Measurements from ENCODE around the gene SYN1. TPM values are rescaled to one million over a fixed set of nuclear protein-coding genes. Genes with fewer than 3 reads are reported as not detected.

SYN1 gene
- total RNA-seq, 1 donor from 2014 or later = 14.7 TPM

DNA sequence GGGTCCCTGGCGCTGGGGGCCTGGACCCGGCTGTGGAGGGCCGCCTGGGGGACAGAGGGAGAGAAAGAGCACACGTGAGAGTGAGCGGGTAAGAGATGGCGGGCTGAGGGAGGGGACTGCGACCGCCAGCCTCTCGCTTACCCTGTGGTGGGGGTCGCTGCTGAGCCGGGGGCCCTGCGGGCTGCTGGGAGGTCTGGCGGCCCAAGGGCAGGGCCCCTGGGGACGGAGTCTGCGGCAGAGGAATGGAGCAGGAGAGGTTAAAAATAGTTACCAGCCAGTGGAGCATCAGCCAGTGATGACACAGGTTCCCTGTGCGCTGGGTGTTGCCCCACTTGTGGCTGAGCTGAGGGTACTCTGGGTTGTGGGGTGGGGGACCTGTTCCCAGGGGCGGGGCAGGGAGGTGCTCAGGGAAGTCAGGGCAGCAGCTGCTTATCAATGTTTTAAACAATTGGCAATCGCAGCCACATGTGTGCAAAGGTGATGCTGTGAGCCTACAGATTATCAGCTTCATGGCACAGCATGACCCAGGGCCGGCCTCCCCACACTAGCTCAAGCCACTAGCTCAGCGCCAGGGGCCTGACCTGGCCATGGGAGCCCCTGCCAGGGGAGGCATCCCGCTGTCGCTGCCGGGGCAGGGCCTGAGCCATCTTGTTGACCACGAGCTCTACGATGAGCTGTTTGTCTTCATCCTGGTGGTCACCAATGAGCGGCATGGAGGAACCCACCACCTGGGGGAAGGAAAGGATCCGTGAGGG is 44.9 kb downstream of the SYN1 start:
- DNase-seq (ENCODE audit: low spot score in 2 of 2) (no peak), FAIRE-seq (no peak)

DNA sequence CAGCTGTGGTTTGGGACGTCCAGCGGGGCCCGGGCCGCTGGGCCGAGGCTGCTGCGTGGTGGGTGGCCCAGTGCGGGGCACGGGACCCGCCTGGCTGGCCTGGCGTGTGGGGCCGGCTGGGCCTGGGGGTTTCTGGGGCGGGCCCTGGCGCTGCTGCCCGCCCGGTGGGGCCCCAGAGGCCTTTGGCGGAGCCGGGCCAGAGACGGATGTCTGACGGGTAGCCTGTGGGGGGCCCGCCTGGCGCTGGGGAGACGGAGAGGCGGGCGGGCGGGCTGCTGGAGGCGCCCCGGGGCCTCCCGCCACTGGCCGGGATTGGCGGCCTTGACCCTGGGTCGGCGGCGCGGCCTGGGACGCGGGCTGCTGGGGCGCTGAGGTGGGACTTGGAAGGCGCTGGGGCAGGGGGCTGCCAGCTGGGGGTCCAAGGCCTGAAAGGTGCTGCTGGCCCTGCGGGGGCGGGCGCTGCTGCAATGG is 45.5 kb downstream of the SYN1 start:
- DNase-seq (ENCODE audit: low spot score in 2 of 2) (no peak), FAIRE-seq (no peak)

DNA sequence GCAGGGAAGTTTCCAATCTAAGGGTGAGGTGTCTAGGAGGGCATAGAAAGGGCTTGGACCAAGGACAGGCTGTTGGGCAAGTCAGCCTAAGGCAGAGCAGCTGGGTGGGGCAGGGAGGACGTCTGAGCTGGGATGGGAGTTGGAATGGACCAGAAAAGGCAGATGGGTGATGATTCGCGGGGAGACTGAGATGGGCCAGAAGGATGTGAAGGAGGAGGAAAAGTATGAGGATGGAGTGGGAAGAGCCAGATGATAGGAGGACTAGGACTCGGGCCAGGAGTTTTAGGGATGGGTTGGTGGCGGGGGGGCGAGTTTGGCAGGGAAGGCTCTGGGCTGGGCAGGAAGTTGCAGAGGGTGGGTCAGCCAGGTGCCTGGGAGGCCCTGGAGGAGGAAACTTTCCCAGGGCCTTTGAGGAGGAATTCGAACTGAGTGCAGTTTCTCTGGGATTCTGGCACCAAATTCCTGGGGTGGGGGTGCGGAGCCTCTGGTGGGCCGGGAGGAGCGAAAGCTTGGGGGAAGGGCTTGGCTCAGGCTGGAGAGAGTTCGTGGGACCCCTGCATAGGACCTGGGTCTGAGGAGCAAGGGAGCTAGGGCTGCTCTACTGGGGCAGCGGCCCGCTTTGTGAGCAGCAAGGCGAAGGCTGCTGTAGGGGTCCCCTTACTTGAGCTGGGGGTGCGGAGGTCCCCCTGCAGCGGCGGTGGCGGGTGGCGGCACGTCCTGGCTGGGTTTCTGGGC is 46.1 kb downstream of the SYN1 start:
- no peak for FAIRE-seq
- DNase-seq (ENCODE audit: low spot score in 2 of 2) = no peak

DNA sequence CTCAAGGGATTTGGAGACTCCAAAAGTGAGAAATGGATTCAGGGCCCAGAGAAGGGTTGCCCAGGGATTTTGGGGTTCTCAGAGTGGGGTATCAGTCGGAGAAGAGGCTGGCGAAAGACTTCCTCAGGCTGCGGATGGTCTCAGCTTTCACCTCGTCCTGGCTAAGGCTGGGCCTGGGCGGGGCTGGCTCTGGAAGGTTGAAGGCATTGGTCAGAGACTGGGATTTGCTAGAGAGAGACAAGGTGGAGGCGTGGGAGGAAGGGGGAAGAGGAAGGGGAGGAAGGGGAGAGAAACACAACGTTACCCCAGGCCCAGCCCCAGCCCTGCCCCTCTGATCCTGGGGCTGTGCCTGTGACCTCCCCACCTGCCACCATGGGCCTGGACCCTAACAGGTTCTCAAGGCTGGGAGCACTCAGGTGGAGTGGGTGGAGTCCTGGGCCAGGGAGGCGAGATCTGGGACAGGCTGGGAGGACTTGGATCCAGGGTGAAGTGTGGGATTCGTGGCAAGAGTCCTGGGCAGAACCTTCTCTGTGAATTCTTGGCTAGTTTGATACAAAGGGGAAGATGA is 46.8 kb downstream of the SYN1 start:
- DNase-seq (ENCODE audit: low spot score in 2 of 2) (no peak), FAIRE-seq (no peak)

DNA sequence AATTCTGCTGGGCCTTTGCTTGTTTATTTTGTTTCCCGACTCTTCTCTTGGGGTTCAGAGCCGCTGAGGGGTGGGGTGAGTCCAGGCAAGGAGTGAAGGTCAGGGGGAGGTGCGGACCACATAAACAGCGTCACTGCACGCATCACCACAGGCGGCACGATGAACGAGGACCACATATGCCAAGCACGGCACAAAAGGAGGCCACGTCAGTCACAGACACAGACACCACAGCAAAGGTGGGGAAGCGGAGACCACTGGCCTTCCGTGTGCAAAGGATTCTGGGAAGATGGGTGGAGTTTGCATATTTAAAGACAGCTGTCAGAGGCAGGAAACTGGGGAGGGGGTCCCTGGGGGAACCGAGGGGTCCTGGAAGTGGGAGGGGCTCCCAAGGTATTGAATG is 47.8 kb downstream of the SYN1 start:
- DNase-seq (ENCODE audit: low spot score in 2 of 2) = no peak
- no peak for FAIRE-seq

DNA sequence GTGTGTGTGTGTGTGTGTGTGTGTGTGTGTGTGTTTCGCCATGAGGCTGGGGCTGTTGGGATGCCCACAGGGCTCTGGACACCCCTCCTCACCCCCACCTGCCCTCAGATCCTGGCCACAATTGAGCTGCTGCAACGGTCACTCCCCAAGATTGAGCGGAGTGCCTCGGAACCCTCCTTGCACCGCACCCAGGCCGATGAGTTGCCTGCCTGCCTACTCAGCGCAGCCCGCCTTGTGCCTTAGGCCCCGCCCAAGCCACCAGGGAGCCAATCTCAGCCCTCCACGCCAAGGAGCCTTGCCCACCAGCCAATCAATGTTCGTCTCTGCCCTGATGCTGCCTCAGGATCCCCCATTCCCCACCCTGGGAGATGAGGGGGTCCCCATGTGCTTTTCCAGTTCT is 48.4 kb downstream of the SYN1 start:
- FAIRE-seq (no peak), DNase-seq (ENCODE audit: low spot score in 2 of 2) (no peak)

DNA sequence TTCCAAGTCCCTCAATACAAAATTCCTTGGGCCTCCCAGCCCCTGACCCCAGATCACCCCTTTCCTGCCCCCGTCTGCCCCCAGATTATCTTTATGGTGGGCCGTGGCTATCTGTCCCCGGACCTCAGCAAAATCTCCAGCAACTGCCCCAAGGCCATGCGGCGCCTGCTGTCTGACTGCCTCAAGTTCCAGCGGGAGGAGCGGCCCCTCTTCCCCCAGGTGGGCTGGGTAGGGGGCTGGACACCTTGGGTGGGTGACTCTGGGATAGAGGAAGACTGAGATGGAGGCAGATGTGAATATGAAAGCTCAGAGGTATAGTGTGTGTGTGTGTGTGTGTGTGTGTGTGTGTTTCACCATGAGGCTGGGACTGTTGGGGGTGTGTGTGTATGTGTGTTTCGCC is 48.9 kb downstream of the SYN1 start:
- no peak for FAIRE-seq
- no peak for DNase-seq (ENCODE audit: low spot score in 2 of 2)

DNA sequence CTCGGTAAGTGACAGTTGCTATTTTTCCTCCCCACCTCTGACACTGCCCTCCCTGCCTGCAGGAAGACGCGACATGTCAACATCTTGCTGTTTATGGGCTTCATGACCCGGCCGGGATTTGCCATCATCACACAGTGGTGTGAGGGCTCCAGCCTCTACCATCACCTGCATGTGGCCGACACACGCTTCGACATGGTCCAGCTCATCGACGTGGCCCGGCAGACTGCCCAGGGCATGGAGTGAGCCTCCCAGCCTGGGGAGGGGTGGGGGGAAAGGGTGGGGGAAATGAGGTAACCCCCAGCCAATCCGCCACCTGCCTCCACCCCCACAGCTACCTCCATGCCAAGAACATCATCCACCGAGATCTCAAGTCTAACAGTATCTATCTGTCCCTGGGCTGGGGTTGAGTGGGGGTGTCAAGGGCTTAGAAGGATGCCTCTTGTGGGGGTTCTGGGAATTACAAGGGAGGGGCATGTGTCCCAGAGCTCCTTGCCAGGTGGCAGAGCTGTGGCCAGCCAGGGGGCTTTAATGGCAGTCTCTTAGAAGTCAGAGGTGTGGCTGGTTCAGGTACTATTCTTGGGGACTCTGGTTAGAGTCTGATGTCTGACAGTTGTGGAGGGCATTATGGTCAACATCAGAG is 50.9 kb downstream of the SYN1 start:
- no peak for FAIRE-seq
- DNase-seq (ENCODE audit: low spot score in 2 of 2) = no peak

DNA sequence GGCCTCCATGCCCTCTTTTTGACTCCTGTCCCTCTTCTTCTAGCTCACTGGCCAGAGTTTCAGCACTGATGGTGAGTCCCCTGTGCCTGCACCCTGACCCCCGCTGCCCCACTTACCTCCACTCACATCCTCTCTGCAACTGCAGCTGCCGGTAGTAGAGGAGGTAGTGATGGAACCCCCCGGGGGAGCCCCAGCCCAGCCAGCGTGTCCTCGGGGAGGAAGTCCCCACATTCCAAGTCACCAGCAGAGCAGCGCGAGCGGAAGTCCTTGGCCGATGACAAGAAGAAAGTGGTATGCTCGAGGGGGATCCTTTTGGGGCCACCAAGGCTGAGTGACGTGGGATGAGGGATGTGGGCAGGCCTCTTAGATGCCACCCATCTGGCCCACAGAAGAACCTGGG is 52.8 kb downstream of the SYN1 start:
- DNase-seq (ENCODE audit: low spot score in 2 of 2) (no peak), FAIRE-seq (no peak)

DNA sequence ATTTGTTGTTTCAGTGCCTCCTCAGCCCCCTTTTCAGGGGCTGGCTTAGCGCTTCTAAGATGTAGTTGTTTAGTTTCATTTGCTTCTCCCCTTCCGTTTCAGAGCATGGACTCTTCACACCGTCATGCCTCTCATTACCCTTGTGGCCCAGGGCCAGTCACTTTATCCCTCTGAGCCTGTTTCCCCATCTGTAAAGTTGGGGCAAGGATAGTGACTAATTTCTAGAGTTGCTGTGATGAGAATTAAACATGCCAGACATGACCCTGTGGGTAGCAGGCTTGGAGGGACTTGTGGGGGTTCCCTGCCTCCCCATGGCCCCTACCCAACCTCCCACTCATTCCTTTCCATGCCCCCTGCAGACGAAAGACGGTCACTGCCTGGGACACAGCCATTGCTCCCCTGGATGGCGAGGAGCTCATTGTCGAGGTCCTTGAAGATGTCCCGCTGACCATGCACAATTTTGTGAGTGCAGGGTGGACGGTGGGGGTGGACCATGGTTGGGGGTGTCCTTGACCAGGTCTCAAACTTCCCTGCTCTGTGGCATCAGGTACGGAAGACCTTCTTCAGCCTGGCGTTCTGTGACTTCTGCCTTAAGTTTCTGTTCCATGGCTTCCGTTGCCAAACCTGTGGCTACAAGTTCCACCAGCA is 55.1 kb downstream of the SYN1 start:
- no peak for FAIRE-seq
- DNase-seq (ENCODE audit: low spot score in 2 of 2) = no peak

DNA sequence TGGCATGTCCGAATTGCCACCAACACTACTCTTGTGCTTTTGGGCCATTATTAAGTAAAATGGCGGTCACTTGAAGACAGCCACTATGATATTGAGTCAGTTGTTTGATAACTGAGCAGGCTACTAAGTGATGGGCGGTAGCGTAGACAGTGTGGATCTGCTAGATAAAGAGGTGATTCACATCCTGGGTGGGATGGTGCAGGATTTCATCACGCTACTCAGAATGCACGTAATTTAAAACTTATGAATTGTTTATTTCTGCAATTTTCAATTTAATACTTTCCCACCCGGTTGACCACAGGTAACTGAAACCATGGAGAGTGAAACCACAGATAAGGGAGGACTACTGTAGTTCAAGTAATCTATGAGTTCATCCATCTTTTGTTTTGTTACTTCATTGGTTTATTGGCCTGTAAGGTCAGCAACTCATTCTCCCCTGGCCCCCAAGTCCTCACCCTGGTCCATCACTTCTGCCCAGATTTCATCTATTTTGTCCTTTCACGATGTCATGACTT is 55.8 kb downstream of the SYN1 start:
- no peak for DNase-seq (ENCODE audit: low spot score in 2 of 2)
- FAIRE-seq = no peak

DNA sequence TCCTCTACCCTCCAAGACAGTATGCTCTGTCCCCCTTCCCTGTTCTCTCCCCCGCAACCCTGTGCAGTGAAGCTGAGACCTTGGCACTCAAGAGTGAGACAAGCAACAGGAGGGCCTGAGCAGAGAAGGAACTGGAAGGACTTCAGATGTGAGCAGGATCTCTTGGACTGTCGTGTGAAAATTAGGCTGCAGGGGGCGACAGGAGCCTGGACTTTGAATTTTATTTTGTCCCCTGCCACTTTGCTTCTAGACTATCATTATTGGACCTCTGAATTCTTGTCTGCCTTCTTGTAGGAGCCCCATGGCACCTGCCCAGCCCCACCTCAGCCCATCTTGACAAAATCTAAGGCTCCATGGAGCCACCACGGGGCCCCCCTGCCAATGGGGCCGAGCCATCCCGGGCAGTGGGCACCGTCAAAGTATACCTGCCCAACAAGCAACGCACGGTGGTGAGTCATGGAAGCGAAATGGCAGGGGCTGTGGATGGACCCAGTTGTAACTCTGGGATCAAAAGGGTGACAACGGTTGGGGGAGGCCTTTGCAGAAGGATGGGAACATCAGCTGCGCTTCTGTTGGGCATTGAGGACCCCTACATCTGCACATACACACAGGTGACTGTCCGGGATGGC is 56.9 kb downstream of the SYN1 start:
- FAIRE-seq (no peak), DNase-seq (ENCODE audit: low spot score in 2 of 2) (no peak)

DNA sequence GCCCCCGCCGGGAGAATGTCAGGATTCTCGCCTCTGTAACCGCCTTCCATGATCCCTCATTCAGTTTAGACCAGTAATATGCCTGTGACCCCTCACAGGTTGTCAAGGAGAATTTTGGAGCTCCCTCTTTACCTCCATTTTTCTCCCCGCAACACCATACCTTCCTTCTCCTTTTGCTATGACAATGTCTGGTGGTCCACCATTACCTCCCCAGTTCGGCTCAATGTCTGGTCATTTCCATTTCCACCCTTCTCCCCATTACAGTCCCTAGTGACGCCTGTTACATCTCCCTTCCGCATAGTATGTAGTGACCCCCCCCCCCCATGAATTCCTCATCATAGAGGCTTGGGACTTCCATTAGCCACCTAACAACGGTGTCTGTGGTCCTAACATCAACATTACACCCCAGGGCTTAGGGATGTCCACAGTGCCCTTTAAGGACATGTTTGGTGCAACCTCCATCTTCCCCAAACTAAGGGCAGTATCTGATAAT is 58.0 kb downstream of the SYN1 start:
- DNase-seq (ENCODE audit: low spot score in 2 of 2) (no peak), FAIRE-seq (no peak)

DNA sequence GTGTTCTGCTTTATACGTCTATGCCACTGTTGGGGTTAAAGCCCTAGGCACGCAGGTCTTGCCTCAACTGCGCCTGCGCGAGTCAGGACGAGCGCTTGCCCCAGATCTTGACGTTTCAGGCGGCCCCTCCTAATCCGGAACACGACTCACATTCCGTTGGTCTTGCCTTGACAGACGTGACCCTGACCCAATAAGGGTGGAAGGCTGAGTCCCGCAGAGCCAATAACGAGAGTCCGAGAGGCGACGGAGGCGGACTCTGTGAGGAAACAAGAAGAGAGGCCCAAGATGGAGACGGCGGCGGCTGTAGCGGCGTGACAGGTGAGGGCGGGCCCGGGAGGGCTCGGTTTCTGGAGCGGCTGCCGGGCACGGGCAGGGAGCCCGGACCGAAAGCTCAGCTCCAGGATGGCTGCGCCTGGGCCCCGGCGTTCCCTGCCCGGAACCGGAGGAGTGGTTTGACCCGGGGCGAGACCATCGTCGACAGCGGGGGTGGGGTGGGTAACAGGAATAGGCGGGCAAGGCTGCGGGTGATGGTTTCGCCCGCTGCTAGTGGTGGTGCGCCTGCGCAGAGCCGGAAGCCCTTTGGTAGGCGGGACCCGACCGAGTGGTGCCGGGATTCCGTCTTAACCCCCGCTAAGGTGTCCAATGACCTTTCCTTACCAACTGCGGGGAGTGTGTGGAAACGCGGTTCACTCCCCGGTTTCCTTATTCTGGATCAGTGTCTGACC is 58.6 kb downstream of the SYN1 start, which contains the start of gene ARAF:
ARAF (plus strand) TSS at position 272 of the 725 bp plus-strand sequence. CDS start 1,763 bp downstream, outside the sequence.
- FAIRE-seq (no peak), DNase-seq (ENCODE audit: low spot score in 2 of 2) (peak; percentile 77 to 83)

DNA sequence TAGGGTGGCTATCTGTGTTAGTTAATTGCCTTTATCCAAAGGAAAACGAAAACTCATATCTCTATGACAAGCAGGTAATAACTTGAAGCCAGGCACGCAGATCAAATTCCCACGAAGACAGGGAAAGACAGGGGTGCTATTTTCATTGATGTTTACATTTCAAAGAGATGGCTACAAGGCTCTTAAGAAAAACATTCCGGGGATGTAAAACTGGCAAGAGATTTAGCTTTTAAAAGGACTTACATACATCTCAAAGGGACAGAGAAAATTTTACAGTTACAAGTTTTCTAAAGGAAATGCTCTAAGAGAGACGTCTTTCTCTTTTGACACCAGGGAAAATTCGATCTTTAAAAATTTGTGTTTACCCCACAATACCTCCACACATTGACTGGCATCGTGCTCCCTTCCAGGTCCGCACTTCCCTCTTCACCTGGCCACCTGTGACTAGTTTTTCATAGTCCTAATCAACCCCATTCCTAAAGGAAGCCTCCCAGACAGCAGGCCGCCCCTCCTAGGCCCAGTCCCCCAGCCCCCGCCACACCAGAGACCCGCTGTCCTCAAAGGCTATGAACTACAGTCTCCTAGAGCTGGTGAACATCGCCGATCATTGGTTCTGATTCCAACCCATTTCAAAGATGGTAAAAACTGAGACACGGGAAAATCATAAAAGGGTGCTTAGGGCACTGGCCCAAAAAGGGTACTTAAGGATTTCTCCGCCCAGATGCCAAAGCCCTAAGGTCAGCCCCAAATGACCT is 59.3 kb downstream of the SYN1 start:
- no peak for FAIRE-seq

DNA sequence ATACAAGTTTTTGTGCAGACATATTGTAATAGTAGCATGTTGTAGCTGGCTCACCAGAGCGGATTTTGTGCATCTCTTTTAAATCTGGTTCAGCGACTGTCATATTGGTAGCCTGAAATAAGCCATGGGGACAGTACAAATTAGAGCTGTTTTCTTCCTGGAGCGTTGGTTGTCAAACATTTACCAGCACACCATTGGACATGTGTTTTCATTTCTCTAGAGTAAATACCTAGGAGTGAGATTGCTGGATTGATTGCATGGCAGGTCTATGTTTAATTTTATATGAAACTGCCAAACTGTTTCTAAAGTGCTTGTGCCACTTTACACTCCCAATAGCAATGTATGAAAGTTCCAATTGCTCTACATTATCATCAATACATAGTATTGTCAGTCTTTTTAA is 61.2 kb downstream of the SYN1 start:
- DNase-seq (ENCODE audit: low spot score in 2 of 2) (no peak), FAIRE-seq (no peak)

More for the DNA sequence above, 59.3 kb downstream of the SYN1 start:
- DNase-seq (ENCODE audit: low spot score in 2 of 2) = no peak

DNA sequence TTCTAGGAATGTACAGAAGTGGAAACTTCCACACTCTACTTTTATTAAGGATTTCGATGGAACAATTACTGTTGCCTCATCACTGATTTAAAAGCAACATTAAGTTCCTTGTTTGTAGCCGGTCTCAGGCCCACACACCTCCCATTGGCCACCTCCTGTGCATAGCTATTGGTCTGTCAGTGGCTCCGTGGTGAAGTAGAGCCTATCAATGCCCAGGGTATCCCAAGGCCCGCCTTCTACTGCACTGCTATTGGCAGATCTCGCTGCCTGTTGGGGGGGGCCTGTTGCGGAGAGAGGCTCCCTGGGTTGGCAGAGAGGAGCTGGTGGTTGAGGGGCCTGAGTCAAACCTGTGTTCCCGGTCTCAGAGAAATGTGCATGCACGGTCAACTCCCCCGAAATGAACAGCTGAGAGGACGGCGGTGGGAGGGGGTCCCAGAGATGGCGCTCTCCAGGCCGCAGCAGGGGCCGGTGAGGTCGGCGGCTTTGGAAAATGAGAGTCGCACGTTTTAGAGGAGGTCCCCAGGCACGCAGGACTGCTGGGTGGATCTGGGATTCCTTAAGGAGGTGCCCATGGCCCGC is 63.5 kb downstream of the SYN1 start:
- FAIRE-seq (peak; percentile 81), DNase-seq (ENCODE audit: low spot score in 2 of 2) (peak in 1 of 2 donors; percentile 65)

DNA sequence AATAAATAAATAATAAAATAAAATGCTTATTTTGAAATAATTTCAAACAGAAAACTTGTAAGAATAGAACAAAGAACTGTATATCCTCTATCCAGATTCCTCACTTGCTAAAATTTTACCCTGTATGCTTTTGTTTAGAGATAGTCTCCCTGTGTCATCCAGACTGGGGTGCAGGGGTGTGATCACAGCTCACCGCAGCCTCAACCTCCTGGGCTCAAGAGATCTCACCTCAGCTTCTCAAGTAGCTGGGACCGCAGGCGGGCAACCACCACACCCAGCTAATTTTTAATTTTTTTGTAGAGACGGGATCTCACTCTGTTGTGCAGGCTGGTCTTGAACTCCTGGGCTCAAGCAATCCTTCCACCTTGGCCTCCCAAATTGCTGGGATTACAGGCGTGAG is 76.2 kb downstream of the SYN1 start:
- no peak for FAIRE-seq
- no peak for DNase-seq (ENCODE audit: low spot score in 2 of 2)
